H9 (cell line): ENCODE data around the gene NHP2. TPM values are rescaled to one million over a fixed set of nuclear protein-coding genes. Genes with fewer than 3 reads are reported as not detected.

Experiments
- DNase-seq: peaks from one replicate; pipeline ENCODE4 v3.0.0-alpha.2; 2017
- H2AFZ ChIP-seq: one replicate; pipeline ENCODE4 v1.6.1; 2013; ENCODE audit warnings: mild to moderate bottlenecking, low read length, control low read depth, moderate library complexity
- H2AK5ac ChIP-seq: 2 replicates; pipeline ENCODE4 v1.6.1; 2013; ENCODE audit warnings: low read length, control low read depth, mixed read lengths; ENCODE audit not compliant: insufficient read length
- H2BK120ac ChIP-seq: one replicate; pipeline ENCODE4 v1.6.1; 2013; ENCODE audit warnings: low read depth, mild to moderate bottlenecking, low read length, control low read depth, inconsistent platforms; ENCODE audit not compliant: poor library complexity, severe bottlenecking
- H2BK12ac ChIP-seq: 2 replicates; pipeline ENCODE4 v1.6.1; 2013; ENCODE audit warnings: low read length, control low read depth, mixed read lengths, low read depth; ENCODE audit not compliant: insufficient read length
- H2BK15ac ChIP-seq: 2 replicates; pipeline ENCODE4 v1.6.1; 2013; ENCODE audit warnings: low read depth, low read length, control low read depth
- H2BK20ac ChIP-seq: one replicate; pipeline ENCODE4 v1.6.1; 2013; ENCODE audit warnings: low read depth, mild to moderate bottlenecking, low read length, control low read depth, inconsistent platforms; ENCODE audit not compliant: poor library complexity, severe bottlenecking
- H2BK5ac ChIP-seq: 2 replicates; pipeline ENCODE4 v1.6.1; 2013; ENCODE audit warnings: low read length, control low read depth, mixed read lengths; ENCODE audit not compliant: insufficient read length
- H3K14ac ChIP-seq: 2 replicates; pipeline ENCODE4 v1.6.1; 2013; ENCODE audit warnings: low read length, control low read depth; ENCODE audit not compliant: insufficient read depth
- H3K18ac ChIP-seq: 2 replicates; pipeline ENCODE4 v1.6.1; 2013; ENCODE audit warnings: low read depth, mild to moderate bottlenecking, mixed read lengths, low read length, control low read depth; ENCODE audit not compliant: insufficient read length
- H3K23ac ChIP-seq: 2 replicates; pipeline ENCODE4 v1.6.1; 2013; ENCODE audit warnings: low read length, control low read depth, mixed read lengths, low read depth; ENCODE audit not compliant: insufficient read length
- H3K23me2 ChIP-seq: 2 replicates; pipeline ENCODE4 v1.6.1; 2013; ENCODE audit warnings: low read depth, mild to moderate bottlenecking, mixed read lengths, low read length, control low read depth; ENCODE audit not compliant: insufficient read length, poor library complexity, severe bottlenecking
- H3K27ac ChIP-seq: 2 replicates; pipeline ENCODE4 v1.5.1; 2013; ENCODE audit warnings: low read length, control low read depth, mixed read lengths, low read depth; ENCODE audit not compliant: insufficient read length
- H3K27me3 ChIP-seq: 2 replicates; pipeline ENCODE4 v1.6.1; 2013; ENCODE audit warnings: low read length, control low read depth, inconsistent platforms; ENCODE audit not compliant: insufficient read depth
- H3K4ac ChIP-seq: 2 replicates; pipeline ENCODE4 v1.6.1; 2013; ENCODE audit warnings: low read depth, mild to moderate bottlenecking, control low read depth, inconsistent platforms, low read length, moderate library complexity
- H3K4me1 ChIP-seq: 2 replicates; pipeline ENCODE4 v1.6.1; 2013; ENCODE audit warnings: low read length, control low read depth, inconsistent platforms; ENCODE audit not compliant: insufficient read depth
- H3K4me2 ChIP-seq: 2 replicates; pipeline ENCODE4 v1.6.1; 2013; ENCODE audit warnings: low read length, control low read depth, mixed read lengths; ENCODE audit not compliant: insufficient read length, insufficient read depth
- H3K56ac ChIP-seq: 2 replicates; pipeline ENCODE4 v1.6.1; 2013; ENCODE audit warnings: low read depth, mild to moderate bottlenecking, mixed read lengths, low read length, control low read depth; ENCODE audit not compliant: insufficient read length
- H3K79me1 ChIP-seq: 2 replicates; pipeline ENCODE4 v1.6.1; 2013; ENCODE audit warnings: low read depth, mild to moderate bottlenecking, moderate library complexity, low read length, control low read depth, inconsistent platforms; ENCODE audit not compliant: insufficient read depth, poor library complexity, severe bottlenecking
- H3K79me2 ChIP-seq: 2 replicates; pipeline ENCODE4 v1.6.1; 2013; ENCODE audit warnings: low read length, control low read depth, inconsistent platforms; ENCODE audit not compliant: insufficient read depth
- H3K9ac ChIP-seq: 2 replicates; pipeline ENCODE4 v1.6.1; 2013; ENCODE audit warnings: low read length, control low read depth, mixed read lengths; ENCODE audit not compliant: insufficient read length; ENCODE audit errors: extremely low read depth
- H3K9me3 ChIP-seq: one replicate; pipeline ENCODE4 v1.6.1; 2013; ENCODE audit warnings: low read depth, low read length, inconsistent platforms; ENCODE audit not compliant: control insufficient read depth
- H3T11ph ChIP-seq: one replicate; pipeline ENCODE4 v1.6.1; 2013; ENCODE audit warnings: mild to moderate bottlenecking, low read length, control low read depth, inconsistent platforms
- H4K20me1 ChIP-seq: one replicate; pipeline ENCODE4 v1.6.1; 2013; ENCODE audit not compliant: control insufficient read depth, insufficient read length, insufficient read depth
- H4K5ac ChIP-seq: 2 replicates; pipeline ENCODE4 v1.6.1; 2013; ENCODE audit warnings: low read depth, mild to moderate bottlenecking, mixed read lengths, low read length, control low read depth; ENCODE audit not compliant: insufficient read length
- H4K8ac ChIP-seq: replicated peaks from 2 replicates; pipeline ENCODE4 v1.6.1; 2013; ENCODE audit warnings: low read length, control low read depth, mixed read lengths, low read depth; ENCODE audit not compliant: insufficient read length
- H4K91ac ChIP-seq: 2 replicates; pipeline ENCODE4 v1.6.1; 2013; ENCODE audit warnings: low read depth, mild to moderate bottlenecking, moderate library complexity, mixed read lengths, low read length, control low read depth; ENCODE audit not compliant: insufficient read length
- H3K27ac Mint-ChIP-seq, 3 experiments: 2 replicates in 2 of 3; 3 replicates in 1 of 3; pipeline ENCODE4 v1.8.0; 2020 to 2021; ENCODE audit warnings: mixed read lengths in 3 of 3, mild to moderate bottlenecking in 1 of 3, moderate library complexity in 1 of 3
- H3K27me3 Mint-ChIP-seq: 2 replicates; pipeline ENCODE4 v1.8.0; 2021; ENCODE audit warnings: low read depth, mild to moderate bottlenecking, moderate library complexity, mixed read lengths
- H3K36me3 Mint-ChIP-seq, 3 experiments: 2 replicates in 2 of 3; 3 replicates in 1 of 3; pipeline ENCODE4 v1.8.0; 2020 to 2021; ENCODE audit warnings: low read depth in 3 of 3, mixed read lengths in 3 of 3; ENCODE audit not compliant: insufficient read depth in 1 of 3
- H3K4me1 Mint-ChIP-seq, 2 experiments: 2 replicates each; pipeline ENCODE4 v1.8.0; 2020; ENCODE audit warnings: mixed read lengths in 2 of 2
- H3K4me3 Mint-ChIP-seq, 2 experiments: 2 replicates in 1 of 2; 3 replicates in 1 of 2; pipeline ENCODE4 v1.8.0; 2020 to 2021; ENCODE audit warnings: mild to moderate bottlenecking in 2 of 2, mixed read lengths in 2 of 2, moderate library complexity in 1 of 2
- H3K9me3 Mint-ChIP-seq, 2 experiments: 2 replicates in 1 of 2; 3 replicates in 1 of 2; pipeline ENCODE4 v1.8.0; 2020; ENCODE audit warnings: mild to moderate bottlenecking in 2 of 2, mixed read lengths in 2 of 2, moderate library complexity in 1 of 2
- CTCF ChIP-seq: fragments of 200-600 bp; sonication (generic); conservative IDR thresholded peaks from 3 replicates; pipeline ENCODE4 v1.8.0; 2021; ENCODE audit warnings: antibody characterized with exemption, mild to moderate bottlenecking
- WGBS: extraction: QIAGEN DNeasy Blood & Tissue Kit; methylation state at CpG from one replicate; pipeline ENCODE4 v1.1.7; 2013; ENCODE audit warnings: missing lambda C conversion rate, low lambda C conversion rate, mixed read lengths; ENCODE audit not compliant: insufficient read length; ENCODE audit errors: extremely low coverage; 5-methylcytosine and 5-hydroxymethylcytosine counted together
- total RNA-seq: library from RNA; stranded (reverse); gene quantifications from 2 replicates; pipeline ENCODE4 v1.2.1, GENCODE V29; 2021

Gene NHP2
- total RNA-seq, 1 experiment from 2014 or later, result 232 TPM

GRCh38 chr5:178126556-178126955, 27.1 kb downstream of the NHP2 start:
- H3K23me2 ChIP-seq, result peaks cover 5% of the 10 kb centered on the region
- H3K9me3 ChIP-seq, result no peaks in the 10 kb centered on the region
- peak overlapping the region; percentile 93 for H3K27ac ChIP-seq
- no peaks in the 10 kb centered on the region for H3K9me3 Mint-ChIP-seq
- no peak overlapping the region for H3K9ac ChIP-seq
- no peaks in the 10 kb centered on the region for H3K27me3 ChIP-seq
- H4K8ac ChIP-seq, result no peak overlapping the region
- H2BK12ac ChIP-seq, result no peak overlapping the region
- no peak overlapping the region for H3K18ac ChIP-seq
- H3K79me2 ChIP-seq, result peaks cover 1% of the 10 kb centered on the region; the same call in 1 of the 2 replicates
- peaks cover 4 to 35% (median 13%) of the 10 kb centered on the region in 3 experiments; a peak in 6 of 7 replicates for H3K36me3 Mint-ChIP-seq
- no peak overlapping the region for H2AFZ ChIP-seq
- H3K56ac ChIP-seq, result no peak overlapping the region
- no peak overlapping the region for H3K4me2 ChIP-seq
- peaks cover 51 to 61% of the 10 kb centered on the region in 2 experiments for H3K4me1 Mint-ChIP-seq
- TF ChIP-seq CTCF, result no peak
- peaks cover 4% of the 10 kb centered on the region; the same call in 1 of the 2 replicates for H3K4me1 ChIP-seq
- WGBS, result no CpG with 5 or more reads among the region's 3 CpGs
- H3K79me1 ChIP-seq, result no peaks in the 10 kb centered on the region
- H2BK120ac ChIP-seq, result no peak overlapping the region
- H3T11ph ChIP-seq, result no peak overlapping the region
- H4K20me1 ChIP-seq, result no peaks in the 10 kb centered on the region
- no peak overlapping the region for H2AK5ac ChIP-seq
- H2BK20ac ChIP-seq, result no peak overlapping the region
- H3K27me3 Mint-ChIP-seq, result no peaks in the 10 kb centered on the region; the same call in 1 of the 2 replicates
- no peak overlapping the region for H4K91ac ChIP-seq
- no peak overlapping the region for H3K14ac ChIP-seq
- H3K4ac ChIP-seq, result no peak overlapping the region
- no peak overlapping the region for H3K23ac ChIP-seq
- peak; percentile 92 for DNase-seq
- no peak overlapping the region for H2BK15ac ChIP-seq
- no peak overlapping the region for H4K5ac ChIP-seq
- peak overlapping the region; percentile 30 to 65; a peak in 4 of 5 replicates for H3K4me3 Mint-ChIP-seq
- peak overlapping the region; percentile 96 to 99 (median 98) for H3K27ac Mint-ChIP-seq
- no peak overlapping the region for H2BK5ac ChIP-seq
